Measurements from ENCODE around the gene CD28.

GRCh38 chr2:203772456-203773165, 66.2 kb downstream of the CD28 start:
- TF ChIP-seq POLR2AphosphoS5 (IDR thresholded peaks at IDR 0.05; ENCODE audit: insufficient read depth in 1 of 2, low read depth in 1 of 2): no peak
- TF ChIP-seq CTCF (IDR thresholded peaks at IDR 0.05): no peak

Data from vagina (tissue), 2 donors.